AG09309 (cell line): ENCODE measurements around the gene ATP6V1G1.

ENCODE experiments used
- DNase-seq: peaks from one replicate; pipeline ENCODE4 v3.0.0-alpha.2; 2010; ENCODE audit warnings: low read depth
- H3K4me3 ChIP-seq: 2 replicates; pipeline ENCODE4 v1.5.1; 2011; ENCODE audit warnings: mild to moderate bottlenecking, low read depth, low read length, moderate library complexity; ENCODE audit not compliant: control insufficient read depth
- TF ChIP-seq, protein P1 (sequence below): IDR thresholded peaks from 2 replicates; pipeline ENCODE4 v1.5.1; 2011; ENCODE audit warnings: mild to moderate bottlenecking, low read depth, low read length, inconsistent platforms; ENCODE audit not compliant: insufficient read depth, control insufficient read depth; ENCODE audit errors: missing control alignments

ATP6V1G1 gene

DNA sequence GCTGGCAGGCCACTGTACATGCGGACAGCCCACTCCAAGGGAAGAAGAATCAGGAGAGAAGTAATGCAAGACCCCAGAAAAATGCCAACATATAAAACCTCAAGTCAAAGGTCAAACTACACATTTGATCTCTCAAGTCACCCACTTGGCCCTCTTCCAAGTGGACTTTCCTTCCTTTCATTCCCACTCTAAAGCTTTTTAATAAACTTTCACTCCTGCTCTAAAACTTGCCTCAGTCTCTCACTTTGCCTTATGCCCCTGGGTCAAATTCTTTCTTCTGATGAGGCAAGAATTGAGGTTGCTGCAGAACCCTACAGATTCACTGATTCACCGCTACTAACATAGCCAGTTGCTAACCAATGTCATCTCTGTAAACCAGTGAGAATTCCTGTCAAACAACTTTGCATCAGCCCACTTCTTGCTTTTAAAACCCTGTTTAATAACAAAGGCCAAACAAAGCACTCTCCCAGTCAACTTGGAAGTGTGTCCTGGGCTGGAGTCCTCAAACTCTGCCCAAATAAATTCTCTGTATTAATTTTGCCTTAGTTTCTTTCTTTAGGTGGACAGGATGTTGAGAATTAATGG is 6.9 kb upstream of the ATP6V1G1 start:
- DNase-seq = no peak
- TF ChIP-seq, protein P1, sequence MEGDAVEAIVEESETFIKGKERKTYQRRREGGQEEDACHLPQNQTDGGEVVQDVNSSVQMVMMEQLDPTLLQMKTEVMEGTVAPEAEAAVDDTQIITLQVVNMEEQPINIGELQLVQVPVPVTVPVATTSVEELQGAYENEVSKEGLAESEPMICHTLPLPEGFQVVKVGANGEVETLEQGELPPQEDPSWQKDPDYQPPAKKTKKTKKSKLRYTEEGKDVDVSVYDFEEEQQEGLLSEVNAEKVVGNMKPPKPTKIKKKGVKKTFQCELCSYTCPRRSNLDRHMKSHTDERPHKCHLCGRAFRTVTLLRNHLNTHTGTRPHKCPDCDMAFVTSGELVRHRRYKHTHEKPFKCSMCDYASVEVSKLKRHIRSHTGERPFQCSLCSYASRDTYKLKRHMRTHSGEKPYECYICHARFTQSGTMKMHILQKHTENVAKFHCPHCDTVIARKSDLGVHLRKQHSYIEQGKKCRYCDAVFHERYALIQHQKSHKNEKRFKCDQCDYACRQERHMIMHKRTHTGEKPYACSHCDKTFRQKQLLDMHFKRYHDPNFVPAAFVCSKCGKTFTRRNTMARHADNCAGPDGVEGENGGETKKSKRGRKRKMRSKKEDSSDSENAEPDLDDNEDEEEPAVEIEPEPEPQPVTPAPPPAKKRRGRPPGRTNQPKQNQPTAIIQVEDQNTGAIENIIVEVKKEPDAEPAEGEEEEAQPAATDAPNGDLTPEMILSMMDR = no peak
- H3K4me3 ChIP-seq = no peak overlapping the region

DNA sequence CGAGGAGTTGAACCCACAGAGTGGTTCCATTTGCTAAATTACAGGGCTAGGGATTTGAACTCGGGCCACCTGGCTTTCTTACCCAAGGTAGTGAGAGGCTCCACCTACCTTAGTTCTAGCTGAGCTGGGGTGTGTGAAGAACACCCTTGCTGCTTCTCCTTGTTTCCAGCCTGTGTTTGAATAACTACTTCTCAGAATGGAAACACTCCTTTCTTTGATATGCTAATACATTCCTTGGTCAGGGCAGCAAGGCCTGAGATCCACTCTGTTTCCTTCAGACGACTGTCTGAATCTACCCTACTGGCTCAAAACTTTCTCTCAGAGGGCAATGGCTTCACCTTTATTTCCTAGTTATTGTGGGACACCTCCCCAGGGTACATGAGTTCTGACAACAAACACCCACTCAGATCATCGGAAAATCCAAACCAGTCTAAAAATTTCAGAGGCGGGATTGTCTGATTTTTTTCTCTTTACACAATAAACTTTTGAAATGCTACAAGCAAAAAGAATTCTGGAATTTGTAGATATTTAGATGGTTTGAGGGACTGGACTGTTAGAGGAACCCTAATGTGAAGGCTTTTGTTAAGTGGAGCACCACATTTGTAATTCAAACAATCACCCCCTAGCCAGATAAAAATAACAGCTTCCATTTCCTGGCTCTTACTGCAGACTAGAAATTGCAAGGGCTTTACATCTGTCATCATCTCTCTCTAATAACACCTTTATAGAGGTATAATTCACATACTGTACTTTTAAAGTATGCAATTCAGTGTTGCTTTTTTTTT is 4.0 kb upstream of the ATP6V1G1 start:
- H3K4me3 ChIP-seq = no peak overlapping the region
- no peak for DNase-seq
- TF ChIP-seq, protein P1 = no peak

DNA sequence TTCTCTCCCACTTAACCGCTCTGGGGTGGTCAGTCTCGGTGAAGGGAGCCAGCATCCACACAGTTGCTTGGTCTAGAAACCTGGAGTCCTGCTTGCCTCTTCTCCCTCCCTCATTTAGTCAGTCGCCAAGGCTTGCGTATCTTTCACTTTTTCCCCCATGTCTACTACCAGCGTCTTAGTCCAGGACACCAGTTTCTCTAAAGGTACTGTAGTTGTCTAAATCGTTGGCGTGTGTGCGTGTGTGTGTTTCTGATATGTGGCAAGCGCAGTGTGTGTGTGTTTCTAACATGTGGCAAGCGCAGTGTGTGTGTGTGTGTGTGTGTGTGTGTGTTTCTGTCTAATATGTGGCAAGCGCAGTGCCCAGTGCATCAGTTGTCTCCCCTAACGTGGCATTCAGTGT is 641 bp downstream of the ATP6V1G1 start:
- TF ChIP-seq, protein P1 = no peak
- no peak for DNase-seq

DNA sequence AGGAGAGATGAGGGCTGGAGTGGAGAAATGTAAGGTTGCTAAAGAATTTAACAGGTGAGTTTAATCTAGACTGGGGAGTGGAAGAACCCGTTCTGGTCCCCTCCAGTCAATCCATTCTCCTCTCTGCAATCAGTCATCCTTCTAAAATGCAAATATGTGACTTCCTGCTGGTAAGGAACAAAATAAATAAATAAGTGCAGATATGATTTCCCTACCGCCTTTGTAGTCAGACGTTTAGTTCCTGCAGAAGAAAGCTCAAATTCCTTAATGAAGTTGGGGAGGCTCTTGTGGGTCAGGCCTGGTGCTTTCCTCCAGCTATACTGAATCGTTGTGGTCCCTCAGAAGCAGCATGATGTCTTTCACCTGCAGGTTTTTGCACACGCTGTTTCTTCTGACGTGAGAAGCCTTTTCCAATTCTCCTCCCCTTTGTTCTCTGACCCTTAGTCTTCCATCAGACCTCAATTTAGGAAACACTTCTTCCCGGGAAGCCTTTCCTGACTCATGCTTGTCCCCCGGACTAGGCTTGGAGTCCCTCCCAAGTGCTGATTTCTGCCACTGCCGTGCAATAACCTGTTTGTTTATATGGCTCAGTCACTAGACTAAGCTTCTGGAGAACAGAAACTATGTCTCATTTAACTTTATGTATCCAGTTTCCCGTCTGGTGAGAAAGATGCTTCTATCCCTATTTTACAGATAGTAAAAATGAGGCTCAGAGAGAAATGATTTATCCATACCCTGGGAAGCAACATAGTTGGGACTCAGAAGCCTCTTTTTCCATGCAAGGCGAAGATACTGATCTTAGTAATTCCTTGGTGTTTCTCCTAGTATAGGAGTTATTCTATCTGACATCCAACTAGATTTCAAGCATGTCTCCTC is 1.3 kb downstream of the ATP6V1G1 start:
- no peak for DNase-seq
- TF ChIP-seq, protein P1 = no peak
- peak overlapping the region; percentile 90 for H3K4me3 ChIP-seq

More for the DNA sequence above, 641 bp downstream of the ATP6V1G1 start:
- peak overlapping the region; percentile 90 for H3K4me3 ChIP-seq

DNA sequence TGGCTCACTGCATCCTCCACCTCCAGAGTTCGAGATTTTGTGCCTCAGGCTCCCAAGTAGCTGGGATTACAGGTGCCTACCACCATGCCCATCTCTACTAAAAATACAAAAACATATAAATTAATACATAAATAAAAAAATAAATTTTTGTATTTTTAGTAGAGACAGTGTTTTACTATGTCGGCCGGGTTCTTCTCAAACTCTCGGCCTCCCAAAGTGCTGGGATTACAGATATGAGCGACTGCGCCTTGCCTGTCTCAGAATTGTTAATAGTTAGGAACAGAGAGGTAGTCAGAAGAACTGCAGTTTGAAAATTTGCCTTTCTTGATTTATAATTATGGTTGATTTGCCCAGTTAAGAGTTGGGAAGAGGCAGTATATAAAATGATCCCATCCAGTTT is 2.8 kb downstream of the ATP6V1G1 start:
- TF ChIP-seq, protein P1 = no peak
- H3K4me3 ChIP-seq = no peak overlapping the region

DNA sequence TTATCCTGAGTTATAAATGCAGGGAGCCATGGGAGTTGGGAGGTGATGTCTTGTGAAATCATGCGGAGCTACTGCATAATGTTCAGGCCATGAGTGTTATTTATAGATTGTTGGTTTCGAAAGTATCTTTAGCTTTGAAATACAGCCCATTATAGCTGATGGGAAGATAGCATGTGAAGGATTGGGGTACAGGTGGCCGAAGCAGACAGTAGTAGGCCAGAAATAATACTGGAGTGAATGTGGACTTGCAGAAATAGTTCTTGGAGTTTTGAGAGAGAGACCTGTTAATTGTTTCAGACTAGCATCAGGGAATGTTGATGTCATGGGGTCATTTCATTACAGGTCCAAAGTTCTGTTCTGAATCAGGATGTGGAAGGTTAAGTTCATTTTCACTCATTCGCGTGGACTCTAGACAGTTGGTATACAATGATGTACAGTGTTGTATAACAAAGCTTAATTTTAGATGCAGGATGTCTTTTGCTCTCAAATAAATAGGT is 3.8 kb downstream of the ATP6V1G1 start:
- no peak overlapping the region for H3K4me3 ChIP-seq
- no peak for DNase-seq
- TF ChIP-seq, protein P1 = no peak

More for the DNA sequence above, 2.8 kb downstream of the ATP6V1G1 start:
- no peak for DNase-seq
